ENCODE results near the gene SLC25A13.

SLC25A13 gene

DNA sequence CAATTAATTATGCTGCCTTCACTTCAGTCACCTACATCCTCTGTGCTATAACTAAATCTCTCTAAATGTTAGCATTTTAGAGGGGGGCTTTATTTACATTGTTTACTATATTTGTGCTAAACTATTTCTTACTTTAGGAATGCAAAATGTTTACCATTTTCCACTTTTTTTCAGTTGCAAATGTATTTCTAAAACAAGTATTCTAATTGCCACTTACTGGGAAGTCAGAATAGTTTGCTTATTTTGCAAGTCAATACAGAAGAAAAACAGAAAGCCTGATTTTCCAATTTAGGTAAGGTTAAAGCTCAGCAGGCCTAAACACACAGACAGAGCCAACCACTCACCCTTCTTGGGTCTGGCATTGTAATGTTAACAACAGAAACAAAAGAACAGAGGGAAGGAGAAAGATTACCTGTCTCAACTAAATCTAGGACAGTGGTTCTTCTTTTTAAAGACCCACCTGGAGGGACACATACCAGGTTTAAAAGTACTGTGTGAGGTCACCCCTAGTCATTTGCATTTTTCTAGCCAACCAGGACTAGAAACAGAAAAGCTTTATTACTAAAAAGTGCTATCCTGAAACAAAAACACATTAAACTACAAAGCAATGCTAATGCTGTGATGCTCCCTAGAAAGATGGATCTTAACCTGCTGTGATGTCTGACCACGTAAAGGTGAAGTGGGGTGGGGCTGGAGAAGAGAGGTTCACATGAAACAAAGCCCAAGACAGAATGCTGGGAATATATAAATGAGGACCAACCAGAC lies 178.2 kb downstream of the SLC25A13 start:
- no peak for DNase-seq

DNA sequence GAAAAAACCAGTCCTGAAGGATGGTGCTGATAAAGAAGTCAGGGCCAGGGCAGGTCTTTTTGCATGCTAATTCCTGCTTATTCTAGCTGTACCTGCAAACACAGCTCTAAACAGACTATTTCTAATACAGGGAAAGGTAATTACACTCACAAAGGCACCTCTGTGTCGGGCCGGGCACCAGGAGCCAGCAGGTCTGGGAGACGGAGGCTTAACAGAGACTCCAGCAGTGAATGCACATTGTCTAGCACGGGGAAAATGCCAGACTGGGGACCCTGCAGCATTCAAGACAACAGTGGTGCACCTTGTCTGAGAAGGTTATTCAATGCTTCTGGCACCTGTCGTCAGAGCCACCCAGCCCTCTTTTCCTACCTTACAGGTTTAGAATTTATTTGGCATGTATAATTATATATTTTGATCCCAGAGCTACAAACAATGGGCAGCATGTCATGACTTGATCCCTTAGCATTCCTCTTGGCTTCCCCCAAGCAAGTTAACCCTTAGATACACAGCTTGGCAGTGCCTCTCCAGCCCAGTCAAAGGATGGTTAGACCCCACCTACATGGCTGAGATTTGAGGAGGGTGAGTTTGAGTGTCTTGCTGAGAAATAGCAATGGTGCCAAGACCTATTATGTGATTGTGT lies 185.2 kb downstream of the SLC25A13 start:
- DNase-seq: no peak

DNA sequence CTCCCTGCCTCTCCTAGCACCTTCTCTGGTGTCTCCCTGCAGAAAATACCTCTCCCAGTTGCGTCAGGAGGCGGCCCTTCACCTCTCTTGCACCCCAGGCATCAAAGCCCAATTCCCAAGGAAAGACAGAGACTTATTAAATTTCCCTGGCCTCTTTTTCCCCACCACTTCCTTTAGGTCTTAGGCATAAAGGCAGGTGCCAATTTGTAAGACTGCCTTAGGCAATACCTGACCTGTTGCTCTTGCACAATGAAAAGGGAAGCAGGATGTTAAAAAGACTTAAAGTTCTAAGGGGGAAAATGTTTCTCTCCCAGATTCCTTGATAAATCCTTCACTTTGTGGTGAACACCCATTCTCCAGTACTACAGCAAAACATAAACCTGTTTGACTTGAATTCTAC lies 186.7 kb downstream of the SLC25A13 start:
- no peak for DNase-seq

GRCh38 chr7:96131525-96131924 lies 190.4 kb downstream of the SLC25A13 start:
- DNase-seq: no peak

- DNase-seq: no peak
Measured at GRCh38 chr7:96127746-96128145, 194.2 kb downstream of the SLC25A13 start.

DNA sequence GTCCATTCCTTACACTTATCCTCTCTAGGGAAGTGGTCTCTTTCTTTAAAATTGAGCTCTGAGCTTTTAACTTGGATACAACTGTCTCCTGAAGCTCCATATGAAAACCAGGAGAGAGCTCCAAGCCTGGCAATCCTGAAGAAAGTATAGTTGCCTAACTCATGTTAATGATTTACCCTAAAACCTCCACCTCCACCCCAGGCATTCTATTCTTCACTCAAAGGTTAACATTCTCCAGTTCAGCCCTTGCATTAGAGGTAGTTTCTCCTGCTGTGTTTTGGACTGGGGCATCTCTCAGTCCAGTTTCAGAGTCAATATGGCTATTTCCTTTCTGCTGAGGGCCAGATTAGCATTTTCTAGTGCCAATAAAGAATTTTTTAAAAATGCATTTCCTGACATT lies 195.5 kb downstream of the SLC25A13 start:
- no peak for DNase-seq

- no peak for DNase-seq
Measured at GRCh38 chr7:96122746-96123145, 199.2 kb downstream of the SLC25A13 start.

- no peak for DNase-seq
Measured at GRCh38 chr7:96121752-96122151, 200.1 kb downstream of the SLC25A13 start.

DNA sequence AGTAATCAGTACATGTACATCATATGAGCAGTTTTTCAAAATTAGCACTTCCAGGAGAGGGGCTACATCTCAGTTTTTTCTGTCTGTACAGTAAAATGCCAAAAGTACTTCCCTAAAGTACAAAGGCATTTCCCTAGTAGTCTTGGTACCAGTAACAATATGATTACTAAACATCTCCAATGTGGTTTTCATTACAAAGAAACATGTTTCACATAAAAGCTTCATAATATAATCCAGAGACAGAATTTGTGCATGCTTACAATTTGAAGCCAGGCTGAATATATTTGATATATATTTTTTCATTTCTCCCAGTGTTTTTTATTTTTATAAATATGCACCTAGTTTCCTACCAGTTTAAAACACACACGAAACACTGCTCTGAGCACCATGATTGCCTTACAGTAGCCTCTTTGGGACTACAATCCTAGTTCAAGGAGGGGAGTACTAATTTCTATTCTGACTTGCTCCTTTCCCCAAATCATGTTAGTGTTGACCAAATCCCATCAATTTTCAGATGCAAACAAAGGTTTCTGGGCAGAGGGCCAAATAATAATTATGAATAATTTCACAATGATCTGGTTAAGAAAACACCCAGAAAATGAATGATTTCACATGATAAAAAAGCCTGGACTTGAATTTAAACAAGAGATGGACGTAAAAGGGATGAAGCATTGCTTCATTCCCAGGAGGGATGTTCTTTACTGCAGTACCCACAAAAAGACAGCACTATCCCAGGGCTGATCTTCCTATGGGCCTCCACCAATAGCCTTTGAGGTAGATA lies 201.3 kb downstream of the SLC25A13 start:
- DNase-seq: no peak

DNA sequence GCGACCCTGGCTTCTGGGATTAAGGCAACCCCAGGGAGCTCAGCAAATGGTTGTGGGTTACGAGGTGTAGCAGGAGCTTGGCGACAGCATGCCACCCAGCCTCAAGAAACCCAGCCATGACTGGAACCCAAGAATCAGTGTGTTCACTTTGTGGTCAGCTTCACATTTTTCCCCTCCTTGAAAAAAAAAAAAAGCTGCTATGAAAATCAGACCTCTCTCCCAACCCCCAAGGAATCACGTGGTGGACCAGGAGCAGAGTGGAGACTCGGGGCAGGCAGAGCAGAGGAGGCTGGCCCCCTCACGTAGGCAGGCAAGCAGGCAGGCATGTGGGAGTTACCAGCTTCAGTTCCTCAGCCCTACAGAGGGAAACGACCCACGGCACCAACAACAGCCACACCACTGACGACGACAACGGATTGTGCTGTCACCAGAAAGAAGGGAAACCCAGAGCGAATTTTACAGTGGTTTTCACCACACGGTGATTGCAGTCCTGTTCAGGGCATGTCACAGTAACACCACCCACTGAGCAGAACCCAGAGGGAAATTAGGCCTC lies 203.4 kb downstream of the SLC25A13 start:
- DNase-seq: no peak

DNA sequence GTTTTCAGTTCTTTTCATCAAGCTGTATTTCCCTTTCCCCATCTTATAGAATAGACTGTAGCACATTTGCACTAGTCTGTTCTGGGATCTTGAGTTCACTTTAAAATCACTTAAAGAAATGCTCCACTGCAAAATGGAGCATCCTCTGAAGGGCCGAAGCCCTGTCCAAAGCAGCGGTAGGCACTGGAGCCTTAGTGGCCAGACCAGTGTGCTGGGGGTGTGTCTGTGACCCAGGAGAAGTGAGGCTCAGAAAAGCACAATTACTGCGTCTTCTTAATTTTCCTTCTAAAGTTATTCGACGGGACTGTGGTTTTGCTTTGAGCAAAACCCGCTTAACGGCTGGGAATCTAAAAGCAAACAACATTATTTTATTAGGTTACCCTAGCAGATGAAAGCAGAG lies 205.7 kb downstream of the SLC25A13 start:
- DNase-seq: no peak

GRCh38 chr7:96114190-96114589 lies 207.7 kb downstream of the SLC25A13 start:
- no peak for DNase-seq

- no peak for DNase-seq
Measured at GRCh38 chr7:96111405-96111804, 210.5 kb downstream of the SLC25A13 start.

DNA sequence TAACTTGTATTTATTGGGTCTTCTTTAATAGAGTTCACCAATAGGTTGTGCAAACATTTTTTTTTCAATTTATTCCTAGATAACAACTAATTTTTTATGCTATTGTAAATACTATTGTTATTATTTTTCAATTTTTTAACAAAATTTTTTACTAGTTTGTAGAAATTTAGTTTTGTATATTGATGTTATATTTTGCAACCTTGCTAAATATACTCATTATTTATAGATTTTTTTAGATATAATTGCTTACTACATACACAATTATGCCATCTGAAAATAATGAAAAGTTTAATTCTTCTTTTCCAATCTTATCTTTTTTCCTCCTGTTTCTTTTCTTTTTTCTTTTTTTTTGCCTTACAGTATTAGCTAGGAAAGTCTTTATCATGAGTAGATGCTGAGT lies 216.9 kb downstream of the SLC25A13 start:
- no peak for DNase-seq

- DNase-seq: no peak
Measured at GRCh38 chr7:96102096-96102811, 219.6 kb downstream of the SLC25A13 start.

DNA sequence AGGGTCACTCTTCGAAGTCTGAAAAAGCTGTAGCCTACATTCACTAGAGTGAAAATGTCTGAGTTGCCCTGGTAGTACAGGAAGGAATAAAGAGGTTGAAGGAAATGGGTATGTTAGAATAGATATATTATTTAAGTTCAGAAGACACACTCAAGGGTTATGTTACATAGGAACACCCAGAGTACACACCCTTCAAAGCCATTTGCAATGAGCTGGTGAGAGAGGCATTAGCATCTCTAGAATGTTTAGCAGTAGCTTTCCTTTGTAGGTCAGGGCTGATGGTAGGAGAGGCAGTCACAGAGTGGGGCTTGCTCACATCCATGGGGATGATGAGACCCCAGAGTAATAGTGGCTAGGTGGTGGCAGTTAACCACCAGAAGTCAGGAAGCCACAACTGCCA lies 221.2 kb downstream of the SLC25A13 start:
- DNase-seq: no peak

DNA sequence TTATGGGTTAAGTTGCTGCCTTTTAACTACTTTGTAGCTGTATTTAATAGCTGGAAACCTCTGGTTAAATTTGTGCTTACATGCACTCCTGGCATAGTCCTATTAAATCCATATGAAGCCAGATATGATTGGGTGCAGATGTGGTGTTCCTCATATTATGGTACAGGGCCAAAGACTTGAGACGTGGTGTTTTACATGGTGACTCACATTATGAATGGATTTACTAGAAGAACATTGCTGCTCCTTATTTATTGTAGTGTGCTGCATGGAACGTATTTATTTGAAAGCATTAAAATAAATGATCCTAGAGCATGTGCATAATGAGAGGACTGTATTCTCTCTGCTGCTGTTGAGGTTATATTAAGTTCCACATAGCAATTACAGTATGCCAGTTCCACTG lies 224.1 kb downstream of the SLC25A13 start:
- no peak for DNase-seq

DNA sequence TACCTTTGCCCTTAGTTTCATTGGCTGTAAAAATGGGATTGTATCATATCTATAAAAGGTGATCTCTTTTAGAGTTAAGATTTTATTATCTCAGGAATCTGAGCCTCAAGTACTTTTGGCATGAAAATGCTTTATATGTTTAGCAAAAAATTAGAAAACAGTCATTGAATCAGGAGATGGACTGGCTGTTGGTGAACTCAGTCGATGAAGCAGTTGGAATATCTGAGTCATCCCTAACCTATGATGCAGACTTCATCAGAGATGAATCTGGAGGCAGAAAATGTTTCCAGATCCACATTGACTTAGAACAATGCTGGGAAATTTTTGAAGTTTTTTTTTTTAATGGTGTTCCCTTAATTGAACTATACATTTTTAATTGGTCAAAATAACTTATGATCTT lies 228.5 kb downstream of the SLC25A13 start:
- DNase-seq: no peak

DNA sequence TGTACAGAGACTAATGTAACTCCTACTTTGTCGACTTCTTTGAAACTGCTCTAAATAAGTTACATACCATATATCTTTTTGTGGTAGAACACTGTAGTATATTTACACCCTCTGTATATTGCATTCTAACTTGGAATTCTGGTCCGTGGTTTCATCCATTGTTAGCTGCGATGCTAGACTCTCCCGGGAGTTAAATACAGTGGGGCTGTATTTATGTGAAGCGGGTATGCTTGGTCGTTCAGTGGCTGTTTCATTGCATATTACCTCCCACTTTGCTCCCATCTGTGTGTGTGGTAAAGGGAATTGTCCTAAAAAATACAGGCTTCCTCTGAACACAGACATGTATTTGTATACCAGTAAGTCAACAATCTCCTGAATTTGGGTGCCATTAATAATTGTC lies 231.1 kb downstream of the SLC25A13 start:
- no peak for DNase-seq

DNA sequence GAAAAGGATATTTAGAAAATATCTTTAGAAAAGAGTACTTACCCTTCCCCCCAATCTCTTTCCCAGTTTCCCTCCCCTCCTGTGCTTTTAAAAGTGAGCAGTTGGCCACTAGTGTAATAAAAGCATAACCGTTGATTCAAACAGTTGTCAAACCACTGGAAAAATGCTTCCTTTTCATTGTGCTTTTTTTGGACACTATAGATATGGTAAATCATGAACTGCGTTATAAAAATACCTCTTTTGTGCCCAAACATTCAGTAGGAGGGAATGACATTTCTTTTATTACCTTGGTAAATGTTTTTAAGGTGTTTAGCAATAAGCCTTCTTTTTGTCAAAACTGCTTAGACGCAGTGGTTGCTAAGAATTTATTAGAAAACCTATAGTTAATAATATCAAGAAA lies 232.4 kb downstream of the SLC25A13 start:
- DNase-seq: no peak

- no peak for DNase-seq
Measured at GRCh38 chr7:96088579-96088978, 233.3 kb downstream of the SLC25A13 start.

GRCh38 chr7:96085953-96086352 lies 235.9 kb downstream of the SLC25A13 start:
- DNase-seq: no peak

Data from NCI-H2171 (cell line).